Duodenal mucosa (tissue), 2 donors: ENCODE measurements around the gene GPR78.
"Not testable (repeated sequence)": the region's sequence is repeated elsewhere in the genome, so short reads cannot be mapped to it uniquely, and the experiment has no call there.

Experiments
- H3K27ac ChIP-seq: one replicate; pipeline ENCODE4 v1.7.0; 2013; ENCODE audit warnings: low read depth, low read length
- H3K27me3 ChIP-seq, 2 donors: one replicate each; pipeline ENCODE4 v1.7.0; 2013; ENCODE audit warnings: low read length in 2 of 2, control low read depth in 1 of 2; ENCODE audit not compliant: insufficient read depth in 2 of 2, control insufficient read depth in 1 of 2
- H3K36me3 ChIP-seq, 2 donors: one replicate each; pipeline ENCODE4 v1.7.0; 2013; ENCODE audit warnings: low read length in 2 of 2, control low read depth in 1 of 2; ENCODE audit not compliant: insufficient read depth in 2 of 2, control insufficient read depth in 1 of 2
- H3K4me1 ChIP-seq, 2 donors: one replicate each; pipeline ENCODE4 v1.7.0; 2013; ENCODE audit warnings: low read length in 2 of 2, control low read depth in 1 of 2; ENCODE audit not compliant: insufficient read depth in 2 of 2, control insufficient read depth in 1 of 2
- H3K4me3 ChIP-seq, 2 donors: one replicate each; pipeline ENCODE4 v1.7.0; 2013; ENCODE audit warnings: low read length in 2 of 2, low read depth in 1 of 2
- H3K9ac ChIP-seq, 2 donors: one replicate each; pipeline ENCODE4 v1.7.0; 2013; ENCODE audit warnings: low read length in 2 of 2, low read depth in 1 of 2
- H3K9me3 ChIP-seq, 2 donors: one replicate each; pipeline ENCODE4 v1.7.0; 2013; ENCODE audit warnings: low read length in 2 of 2, control low read depth in 1 of 2; ENCODE audit not compliant: control insufficient read depth in 1 of 2

Gene GPR78

DNA sequence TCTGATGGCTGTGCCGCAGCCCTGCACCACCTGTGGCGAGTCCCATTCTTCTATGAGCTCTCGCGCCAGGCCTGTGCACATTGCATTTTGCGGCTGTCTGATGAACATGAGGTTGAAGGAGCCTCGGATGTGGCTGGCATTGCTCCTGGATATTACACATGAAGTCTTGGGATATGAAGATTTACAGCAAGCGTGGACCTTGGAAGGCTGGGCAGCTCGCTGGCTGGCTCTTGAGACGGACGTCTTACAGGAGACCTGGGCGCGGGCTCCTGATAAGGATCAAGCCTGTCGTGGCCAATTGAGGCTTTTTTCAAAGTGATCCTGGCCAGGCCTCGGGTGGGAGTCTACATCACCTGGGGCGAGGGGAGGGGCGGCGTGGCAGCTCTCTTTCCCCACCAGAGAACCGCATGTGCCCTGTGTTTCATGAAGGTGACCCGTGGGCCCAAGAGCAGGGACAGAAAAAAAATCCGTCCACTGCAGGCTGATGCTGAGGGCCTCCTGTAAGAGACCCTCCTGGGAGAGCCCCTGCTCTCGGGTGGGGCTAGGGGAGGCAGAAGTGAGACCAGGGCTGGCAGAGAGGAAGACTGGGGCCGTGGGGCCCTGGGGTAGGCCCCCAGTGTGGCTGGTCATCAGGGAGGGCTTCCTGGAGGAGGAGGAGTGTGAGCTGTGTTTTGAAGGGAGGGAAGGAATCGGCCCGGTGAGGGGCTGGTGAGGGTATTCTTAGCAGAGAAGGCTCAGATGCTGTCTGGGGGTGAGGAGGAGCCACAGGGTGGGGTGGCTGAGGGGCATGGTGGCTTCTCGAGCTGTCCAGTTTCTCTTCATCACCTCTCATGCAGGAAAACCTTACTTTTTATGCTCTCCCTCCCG lies 36.0 kb downstream of the GPR78 start:
- Histone ChIP-seq H3K9me3 (no peaks in the 10 kb centered on the region), H3K27me3 (no peaks in the 10 kb centered on the region), H3K27ac (no peak overlapping the region), H3K36me3 (no peaks in the 10 kb centered on the region), H3K4me3 (no peak overlapping the region), H3K4me1 (no peaks in the 10 kb centered on the region), H3K9ac (no peak overlapping the region)

DNA sequence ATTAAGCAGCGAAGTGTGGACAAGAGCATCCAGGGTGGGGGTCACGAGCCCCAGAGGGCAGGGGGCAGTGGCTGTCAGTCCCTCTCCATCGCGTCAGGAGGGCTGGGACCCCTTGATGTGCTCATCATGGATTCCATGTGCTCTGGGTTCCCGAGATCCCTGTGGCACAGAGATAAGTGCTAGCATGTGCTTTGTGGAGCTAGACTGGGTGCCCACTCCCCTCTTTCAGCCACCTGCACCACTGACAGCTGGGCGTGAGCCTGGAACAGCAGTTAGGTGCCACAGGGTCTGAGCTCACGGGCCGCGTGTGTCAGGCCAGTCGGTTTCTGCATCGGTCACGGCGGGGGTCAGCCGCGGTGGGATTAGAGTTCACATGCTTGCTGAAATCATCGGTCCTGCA lies 36.6 kb downstream of the GPR78 start:
- Histone ChIP-seq H3K27me3 (no peaks in the 10 kb centered on the region), H3K36me3 (no peaks in the 10 kb centered on the region), H3K9me3 (no peaks in the 10 kb centered on the region), H3K27ac (no peak overlapping the region), H3K4me3 (no peak overlapping the region), H3K4me1 (no peaks in the 10 kb centered on the region), H3K9ac (no peak overlapping the region)

GRCh38 chr4:8617486-8618040 lies 37.4 kb downstream of the GPR78 start:
- no peak overlapping the region for H3K27ac ChIP-seq
- H3K36me3 ChIP-seq: no peaks in the 10 kb centered on the region
- no peaks in the 10 kb centered on the region for H3K27me3 ChIP-seq
- no peak overlapping the region for H3K9ac ChIP-seq
- no peaks in the 10 kb centered on the region for H3K9me3 ChIP-seq
- H3K4me1 ChIP-seq: no peaks in the 10 kb centered on the region
- no peak overlapping the region for H3K4me3 ChIP-seq

GRCh38 chr4:8618421-8618820 lies 38.2 kb downstream of the GPR78 start:
- Histone ChIP-seq H3K9ac (no peak overlapping the region), H3K9me3 (no peaks in the 10 kb centered on the region), H3K27ac (no peak overlapping the region), H3K27me3 (no peaks in the 10 kb centered on the region), H3K36me3 (no peaks in the 10 kb centered on the region), H3K4me1 (no peaks in the 10 kb centered on the region), H3K4me3 (no peak overlapping the region)

GRCh38 chr4:8618961-8619720 lies 38.9 kb downstream of the GPR78 start:
- Histone ChIP-seq H3K9me3 (no peaks in the 10 kb centered on the region), H3K9ac (no peak overlapping the region), H3K27ac (no peak overlapping the region), H3K4me1 (no peaks in the 10 kb centered on the region), H3K4me3 (no peak overlapping the region), H3K27me3 (no peaks in the 10 kb centered on the region), H3K36me3 (no peaks in the 10 kb centered on the region)

DNA sequence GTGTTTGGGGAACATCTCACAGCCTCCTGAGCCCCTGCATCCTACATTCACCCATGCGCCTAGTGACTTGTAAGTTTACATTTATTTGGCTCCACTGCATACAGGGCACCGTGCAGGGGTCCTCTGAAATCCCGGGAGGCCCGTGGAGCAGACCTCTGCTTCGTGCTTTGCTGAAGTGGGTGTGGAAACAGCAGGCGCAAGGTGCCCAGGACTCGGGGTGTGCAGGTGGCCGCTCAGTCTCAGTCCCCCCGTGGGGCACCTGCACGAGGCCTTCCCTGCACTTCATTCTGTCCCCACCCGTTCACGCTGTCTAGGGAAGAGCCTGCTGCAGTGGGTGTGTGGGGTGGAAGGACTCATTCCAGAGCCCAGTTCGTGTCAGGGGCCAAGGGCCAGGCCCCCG lies 40.9 kb downstream of the GPR78 start:
- H3K4me3 ChIP-seq, H3K27me3 ChIP-seq, H3K36me3 ChIP-seq, H3K9ac ChIP-seq, H3K4me1 ChIP-seq, H3K9me3 ChIP-seq, H3K27ac ChIP-seq: not testable (repeated sequence)

- not testable (repeated sequence) for H3K27ac ChIP-seq, H3K36me3 ChIP-seq, H3K4me3 ChIP-seq, H3K9me3 ChIP-seq, H3K4me1 ChIP-seq, H3K27me3 ChIP-seq, H3K9ac ChIP-seq
These were observed 44.5 kb downstream of the GPR78 start for GRCh38 chr4:8624601-8625272.

- not testable (repeated sequence) for H3K27ac ChIP-seq, H3K4me1 ChIP-seq, H3K9me3 ChIP-seq, H3K36me3 ChIP-seq, H3K27me3 ChIP-seq, H3K9ac ChIP-seq, H3K4me3 ChIP-seq
These were observed 50.2 kb downstream of the GPR78 start for GRCh38 chr4:8630240-8630905.

- H3K27me3 ChIP-seq, H3K4me3 ChIP-seq, H3K36me3 ChIP-seq, H3K4me1 ChIP-seq, H3K9ac ChIP-seq, H3K9me3 ChIP-seq, H3K27ac ChIP-seq: not testable (repeated sequence)
These were observed 51.7 kb downstream of the GPR78 start for GRCh38 chr4:8631896-8632295.
